ENCODE results near the gene STXBP1.

Gene STXBP1

GRCh38 chr9:127585161-127585819 is 26.8 kb upstream of the STXBP1 start:
- DNase-seq (ENCODE audit: low spot score) = no peak
- H3K27ac ChIP-seq = peak overlapping the region; percentile 93
- CTCF ChIA-PET = interaction anchor here (0.5 to 5.0 kb wide), 16 partner anchors 10 to 386 kb away, joined by 3 to 44 read pairs (median 4); partner anchors contain the start of gene TOR2A
- no peak for TF ChIP-seq CTCF (conservative IDR thresholded peaks at IDR 0.05; ENCODE audit: low read depth)
- POLR2A ChIA-PET (ENCODE audit: low non-redundant PET) = interaction anchor here (0.5 to 1.1 kb wide), 3 partner anchors 17 to 21 kb away, joined by 3 read pairs; no protein-coding TSS in a partner anchor

- peak overlapping the region; percentile 93 for H3K27ac ChIP-seq
- ChIA-PET POLR2A (ENCODE audit: low non-redundant PET) (interaction anchor here (1.0 to 1.1 kb wide), 2 partner anchors 18 to 19 kb away, joined by 3 read pairs; no protein-coding TSS in a partner anchor), CTCF (interaction anchor here (0.6 to 5.0 kb wide), 12 partner anchors 10 to 385 kb away, joined by 3 to 44 read pairs (median 4); partner anchors contain the start of gene TOR2A)
- no peak for DNase-seq (ENCODE audit: low spot score)
- no peak for TF ChIP-seq CTCF (conservative IDR thresholded peaks at IDR 0.05; ENCODE audit: low read depth)
These were observed 26.0 kb upstream of the STXBP1 start for GRCh38 chr9:127586096-127586495.

- ChIA-PET CTCF (interaction anchor here (0.8 to 5.0 kb wide), 11 partner anchors 11 to 82 kb away, joined by 3 to 44 read pairs (median 4); no protein-coding TSS in a partner anchor), POLR2A (ENCODE audit: low non-redundant PET) (no interaction called here)
- peak overlapping the region; percentile 93 for H3K27ac ChIP-seq
- peak; percentile 99 for TF ChIP-seq CTCF (conservative IDR thresholded peaks at IDR 0.05; ENCODE audit: low read depth)
- peak; percentile 90 for DNase-seq (ENCODE audit: low spot score)
These were observed 25.5 kb upstream of the STXBP1 start for GRCh38 chr9:127586537-127586936.

GRCh38 chr9:127587966-127588365 is 24.1 kb upstream of the STXBP1 start:
- CTCF ChIA-PET = interaction anchor here (0.6 to 5.0 kb wide), 9 partner anchors 9 to 662 kb away, joined by 3 to 44 read pairs (median 5); no protein-coding TSS in a partner anchor

GRCh38 chr9:127588740-127589506 is 23.2 kb upstream of the STXBP1 start:
- ChIA-PET CTCF (interaction anchor here (0.7 to 5.0 kb wide), 13 partner anchors 9 to 250 kb away, joined by 3 to 44 read pairs (median 3); partner anchors contain the start of gene TOR2A), POLR2A (ENCODE audit: low non-redundant PET) (interaction anchor here (0.6 to 1.6 kb wide), 3 partner anchors 22 to 767 kb away, joined by 3 to 4 read pairs (median 4); partner anchors contain the start of gene TOR2A)
- TF ChIP-seq CTCF (conservative IDR thresholded peaks at IDR 0.05; ENCODE audit: low read depth) = no peak
- no peak for DNase-seq (ENCODE audit: low spot score)
- no peak overlapping the region for H3K27ac ChIP-seq

More at GRCh38 chr9:127587966-127588365, 24.1 kb upstream of the STXBP1 start:
- no peak for DNase-seq (ENCODE audit: low spot score)
- no peak for TF ChIP-seq CTCF (conservative IDR thresholded peaks at IDR 0.05; ENCODE audit: low read depth)
- POLR2A ChIA-PET (ENCODE audit: low non-redundant PET) = interaction anchor here (1.6 kb wide), 1 partner anchor 21 kb away, joined by 3 read pairs; no protein-coding TSS in a partner anchor
- no peak overlapping the region for H3K27ac ChIP-seq

- POLR2A ChIA-PET (ENCODE audit: low non-redundant PET) = interaction anchor here (1.0 kb wide), 1 partner anchor 145 kb away, joined by 7 read pairs; the partner anchor contains the start of gene TOR2A
- peak; percentile 87 for DNase-seq (ENCODE audit: low spot score)
- no peak overlapping the region for H3K27ac ChIP-seq
- CTCF ChIA-PET = interaction anchor here (0.5 to 2.7 kb wide), 27 partner anchors 8 to 340 kb away, joined by 3 to 30 read pairs (median 3); partner anchors contain the start of gene TOR2A
- peak; percentile 99 for TF ChIP-seq CTCF (conservative IDR thresholded peaks at IDR 0.05; ENCODE audit: low read depth)
These were observed 22.1 kb upstream of the STXBP1 start for GRCh38 chr9:127589955-127590370.
